ENCODE results near the gene PAAF1.

DNA sequence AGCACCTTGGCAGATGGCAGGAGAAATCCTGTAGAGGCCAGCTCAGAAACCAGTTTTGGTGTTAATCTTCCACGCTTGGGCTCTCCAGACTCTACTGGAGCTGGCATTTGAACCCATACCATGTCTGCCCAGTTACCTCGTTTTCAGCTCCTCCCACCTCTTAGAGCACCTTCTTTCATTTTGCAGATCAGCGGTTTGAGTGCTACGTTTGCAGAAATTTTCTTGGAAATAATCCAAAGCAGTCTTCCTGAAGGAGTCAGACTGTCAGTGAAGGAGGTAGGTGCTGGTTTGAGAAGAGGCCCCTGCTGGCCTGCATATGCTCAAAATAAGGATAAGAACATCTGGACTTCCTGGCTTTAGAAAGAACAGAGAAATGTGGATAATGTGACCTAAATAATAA, 13.8 kb upstream of the PAAF1 start:
- TF ChIP-seq POLR2A (IDR thresholded peaks at IDR 0.05) = no peak
- TF ChIP-seq, protein P1, sequence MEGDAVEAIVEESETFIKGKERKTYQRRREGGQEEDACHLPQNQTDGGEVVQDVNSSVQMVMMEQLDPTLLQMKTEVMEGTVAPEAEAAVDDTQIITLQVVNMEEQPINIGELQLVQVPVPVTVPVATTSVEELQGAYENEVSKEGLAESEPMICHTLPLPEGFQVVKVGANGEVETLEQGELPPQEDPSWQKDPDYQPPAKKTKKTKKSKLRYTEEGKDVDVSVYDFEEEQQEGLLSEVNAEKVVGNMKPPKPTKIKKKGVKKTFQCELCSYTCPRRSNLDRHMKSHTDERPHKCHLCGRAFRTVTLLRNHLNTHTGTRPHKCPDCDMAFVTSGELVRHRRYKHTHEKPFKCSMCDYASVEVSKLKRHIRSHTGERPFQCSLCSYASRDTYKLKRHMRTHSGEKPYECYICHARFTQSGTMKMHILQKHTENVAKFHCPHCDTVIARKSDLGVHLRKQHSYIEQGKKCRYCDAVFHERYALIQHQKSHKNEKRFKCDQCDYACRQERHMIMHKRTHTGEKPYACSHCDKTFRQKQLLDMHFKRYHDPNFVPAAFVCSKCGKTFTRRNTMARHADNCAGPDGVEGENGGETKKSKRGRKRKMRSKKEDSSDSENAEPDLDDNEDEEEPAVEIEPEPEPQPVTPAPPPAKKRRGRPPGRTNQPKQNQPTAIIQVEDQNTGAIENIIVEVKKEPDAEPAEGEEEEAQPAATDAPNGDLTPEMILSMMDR (IDR thresholded peaks at IDR 0.05) = no peak

Measured in testis (tissue), 2 donors.